Breast epithelium (tissue), 3 donors: ENCODE data around the gene CYTH3.

ENCODE experiments used
- POLR2A ChIP-seq: fragments of 450-650 bp; IDR thresholded peaks from one replicate; pipeline ENCODE4 v1.6.1; 2016; ENCODE audit warnings: antibody characterized with exemption, mild to moderate bottlenecking, moderate library complexity
- TF ChIP-seq, protein P1 (sequence below), 3 donors: fragments of 450-650 bp; IDR thresholded peaks; one replicate each; pipeline ENCODE4 v1.5.1; 2016 to 2017; ENCODE audit warnings: antibody characterized with exemption in 3 of 3, mild to moderate bottlenecking in 3 of 3, moderate library complexity in 3 of 3

DNA sequence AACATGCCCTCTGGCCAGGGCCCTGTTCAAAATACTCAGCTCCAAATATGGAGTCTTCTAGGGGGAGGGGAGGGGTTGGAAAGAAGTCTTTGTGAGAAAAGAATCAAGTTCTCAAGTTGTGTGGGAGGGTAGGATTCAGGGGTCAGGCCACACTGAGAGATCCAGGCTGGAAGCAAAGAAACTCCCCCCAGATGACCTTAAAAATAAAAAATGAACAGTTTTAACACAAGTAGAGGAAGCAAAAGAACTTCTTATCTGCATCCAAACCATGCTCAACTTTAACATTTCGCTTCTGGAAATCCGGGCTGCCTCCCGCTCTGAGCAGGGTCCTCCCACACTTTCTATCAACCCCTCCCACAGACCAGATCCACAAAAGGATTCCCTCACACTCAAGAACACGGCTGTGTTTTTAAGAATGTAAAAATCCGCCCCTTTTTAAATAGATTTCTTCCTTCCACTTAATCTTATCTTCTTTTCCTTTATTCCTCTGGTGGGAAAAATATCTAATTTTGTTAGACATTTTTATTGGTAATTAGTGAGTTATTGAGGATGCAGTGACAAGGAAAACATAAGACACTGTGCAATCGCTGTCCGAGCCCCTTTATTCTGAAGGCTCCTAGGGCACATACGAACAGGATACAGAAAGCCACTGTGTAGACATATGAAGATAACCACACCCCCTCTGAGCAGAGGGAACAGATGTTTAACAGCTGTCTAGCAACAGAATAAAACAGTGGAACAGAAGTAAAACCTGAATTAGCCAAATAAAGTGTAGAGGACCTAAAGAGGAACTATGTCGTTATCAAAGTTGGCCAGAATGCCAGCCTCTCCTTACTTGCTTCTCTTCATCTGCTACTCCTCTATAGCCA is 43.8 kb downstream of the CYTH3 start:
- TF ChIP-seq POLR2A, result no peak
- TF ChIP-seq, protein P1, sequence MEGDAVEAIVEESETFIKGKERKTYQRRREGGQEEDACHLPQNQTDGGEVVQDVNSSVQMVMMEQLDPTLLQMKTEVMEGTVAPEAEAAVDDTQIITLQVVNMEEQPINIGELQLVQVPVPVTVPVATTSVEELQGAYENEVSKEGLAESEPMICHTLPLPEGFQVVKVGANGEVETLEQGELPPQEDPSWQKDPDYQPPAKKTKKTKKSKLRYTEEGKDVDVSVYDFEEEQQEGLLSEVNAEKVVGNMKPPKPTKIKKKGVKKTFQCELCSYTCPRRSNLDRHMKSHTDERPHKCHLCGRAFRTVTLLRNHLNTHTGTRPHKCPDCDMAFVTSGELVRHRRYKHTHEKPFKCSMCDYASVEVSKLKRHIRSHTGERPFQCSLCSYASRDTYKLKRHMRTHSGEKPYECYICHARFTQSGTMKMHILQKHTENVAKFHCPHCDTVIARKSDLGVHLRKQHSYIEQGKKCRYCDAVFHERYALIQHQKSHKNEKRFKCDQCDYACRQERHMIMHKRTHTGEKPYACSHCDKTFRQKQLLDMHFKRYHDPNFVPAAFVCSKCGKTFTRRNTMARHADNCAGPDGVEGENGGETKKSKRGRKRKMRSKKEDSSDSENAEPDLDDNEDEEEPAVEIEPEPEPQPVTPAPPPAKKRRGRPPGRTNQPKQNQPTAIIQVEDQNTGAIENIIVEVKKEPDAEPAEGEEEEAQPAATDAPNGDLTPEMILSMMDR (IDR thresholded peaks at IDR 0.05), result no peak
